ENCODE results near the gene DPP6. TPM values are rescaled to one million over a fixed set of nuclear protein-coding genes. Genes with fewer than 3 reads are reported as not detected.

The DPP6 gene
- total and polyA plus RNA-seq, 2 experiments from 2014 or later, result not detected

GRCh38 chr7:154650275-154650674 lies 598.1 kb downstream of the DPP6 start:
- Mint-ChIP-seq H3K27me3 (ENCODE audit: insufficient read depth, low read depth, poor library complexity) (no peaks in the 10 kb centered on the region), H3K4me3 (no peak overlapping the region), H3K36me3 (ENCODE audit: low read depth) (no peaks in the 10 kb centered on the region), H3K9me3 (no peaks in the 10 kb centered on the region; the same call in 2 of the 3 replicates), H3K4me1 (no peaks in the 10 kb centered on the region), H3K27ac (no peak overlapping the region)
- TF ChIP-seq REST (IDR thresholded peaks at IDR 0.05; ENCODE audit: unreplicated experiment), result no peak
- no peak for TF ChIP-seq ETS1 (IDR thresholded peaks at IDR 0.05)
- no peak for TF ChIP-seq JUNB (IDR thresholded peaks at IDR 0.05; ENCODE audit: unreplicated experiment)
- no peak for TF ChIP-seq ZNF331 (CRISPR knock-in tag; IDR thresholded peaks at IDR 0.05; ENCODE audit: low read depth)
- no peak for TF ChIP-seq NANOG (IDR thresholded peaks at IDR 0.05; ENCODE audit: borderline replicate concordance)
- no peak for TF ChIP-seq CTCF (conservative IDR thresholded peaks at IDR 0.05; ENCODE audit: low read depth in 2 of 2)
- no peak for TF ChIP-seq EZH2 (IDR thresholded peaks at IDR 0.05; ENCODE audit: low read depth, unreplicated experiment)
- H4K20me1 ChIP-seq (replicated peaks; ENCODE audit: insufficient read depth), result no peaks in the 10 kb centered on the region
- no peaks in the 10 kb centered on the region for H3F3A ChIP-seq (replicated peaks; ENCODE audit: low read depth)
- 0 out of 2 replicates have a peak, but pooled peaks cover 6% of the 10 kb centered on the region for H3K36me3 ChIP-seq (ENCODE audit: insufficient read depth)
- no peaks in the 10 kb centered on the region for H3K27me3 ChIP-seq (ENCODE audit: insufficient read depth)
- no peak overlapping the region for H3K4me3 ChIP-seq
- H2AFZ ChIP-seq, result no peak overlapping the region
- no peak overlapping the region for H3K4me2 ChIP-seq
- H3K27ac ChIP-seq (ENCODE audit: low read depth), result no peak overlapping the region
- no peaks in the 10 kb centered on the region for H3K79me2 ChIP-seq (replicated peaks; ENCODE audit: insufficient read depth)
- DNase-seq (ENCODE audit: low spot score), result no peak
- H3K4me1 ChIP-seq (ENCODE audit: insufficient read depth), result no peaks in the 10 kb centered on the region
- no peaks in the 10 kb centered on the region for H3K9me2 ChIP-seq (ENCODE audit: insufficient read depth)
- no peak for ATAC-seq

- DNase-seq (ENCODE audit: low spot score) (no peak), ATAC-seq (no peak)
- H3F3A ChIP-seq (replicated peaks; ENCODE audit: low read depth), result no peaks in the 10 kb centered on the region
- peaks cover 2% of the 10 kb centered on the region; the same call in 1 of the 3 replicates for H3K36me3 Mint-ChIP-seq (ENCODE audit: low read depth)
- no peaks in the 10 kb centered on the region for H3K27me3 ChIP-seq (ENCODE audit: insufficient read depth)
- H3K36me3 ChIP-seq (ENCODE audit: insufficient read depth), result 0 out of 2 replicates have a peak, but pooled peaks cover 6% of the 10 kb centered on the region
- H3K4me1 ChIP-seq (ENCODE audit: insufficient read depth), result no peaks in the 10 kb centered on the region
- no peak overlapping the region for H3K27ac ChIP-seq (ENCODE audit: low read depth)
- H4K20me1 ChIP-seq (replicated peaks; ENCODE audit: insufficient read depth), result no peaks in the 10 kb centered on the region
- no peaks in the 10 kb centered on the region; the same call in 2 of the 3 replicates for H3K9me3 Mint-ChIP-seq
- H2AFZ ChIP-seq, result no peak overlapping the region
- H3K27me3 Mint-ChIP-seq (ENCODE audit: insufficient read depth, low read depth, poor library complexity), result no peaks in the 10 kb centered on the region
- no peak overlapping the region for H3K4me3 Mint-ChIP-seq
- H3K79me2 ChIP-seq (replicated peaks; ENCODE audit: insufficient read depth), result no peaks in the 10 kb centered on the region
- no peak overlapping the region for H3K4me3 ChIP-seq
- no peak overlapping the region for H3K4me2 ChIP-seq
- no peak overlapping the region for H3K27ac Mint-ChIP-seq
- no peaks in the 10 kb centered on the region for H3K4me1 Mint-ChIP-seq
- H3K9me2 ChIP-seq (ENCODE audit: insufficient read depth), result no peaks in the 10 kb centered on the region
- TF ChIP-seq STAT1 (IDR thresholded peaks at IDR 0.05; ENCODE audit: unreplicated experiment) (no peak), CTCF (conservative IDR thresholded peaks at IDR 0.05; ENCODE audit: low read depth in 2 of 2) (no peak), POLR2AphosphoS5 (IDR thresholded peaks at IDR 0.05; ENCODE audit: low read depth) (no peak), ZNF331 (CRISPR knock-in tag; IDR thresholded peaks at IDR 0.05; ENCODE audit: low read depth) (no peak), CREB1 (CRISPR knock-in tag; IDR thresholded peaks at IDR 0.05; ENCODE audit: low read depth) (no peak), ZNF114 (CRISPR knock-in tag; IDR thresholded peaks at IDR 0.05) (no peak), JUNB (IDR thresholded peaks at IDR 0.05; ENCODE audit: unreplicated experiment) (no peak), EZH2phosphoT487 (IDR thresholded peaks at IDR 0.05; ENCODE audit: unreplicated experiment) (no peak)
Measured at GRCh38 chr7:154651501-154651900, 599.3 kb downstream of the DPP6 start.
